IPS-15b (cell line): ENCODE results near the gene NTRK3.
A peak's percentile ranks its signal among the peaks of the same experiment; 100 is the strongest.

ENCODE experiments used
- H3K27me3 ChIP-seq: one replicate; pipeline ENCODE4 v1.6.1; 2013; ENCODE audit warnings: low read length; ENCODE audit not compliant: control insufficient read depth, insufficient read depth
- H3K36me3 ChIP-seq: one replicate; pipeline ENCODE4 v1.6.1; 2013; ENCODE audit warnings: low read length; ENCODE audit not compliant: control insufficient read depth, insufficient read depth
- H3K4me1 ChIP-seq: one replicate; pipeline ENCODE4 v1.6.1; 2013; ENCODE audit warnings: mild to moderate bottlenecking, low read length; ENCODE audit not compliant: control insufficient read depth, insufficient read depth
- H3K4me3 ChIP-seq: one replicate; pipeline ENCODE4 v1.5.1; 2013; ENCODE audit warnings: low read depth, low read length
- H3K9ac ChIP-seq: one replicate; pipeline ENCODE4 v1.6.1; 2013; ENCODE audit warnings: low read depth, mild to moderate bottlenecking, low read length
- H3K9me3 ChIP-seq: one replicate; pipeline ENCODE4 v1.6.1; 2013; ENCODE audit warnings: mild to moderate bottlenecking, low read length; ENCODE audit not compliant: control insufficient read depth, insufficient read depth

Gene NTRK3

DNA sequence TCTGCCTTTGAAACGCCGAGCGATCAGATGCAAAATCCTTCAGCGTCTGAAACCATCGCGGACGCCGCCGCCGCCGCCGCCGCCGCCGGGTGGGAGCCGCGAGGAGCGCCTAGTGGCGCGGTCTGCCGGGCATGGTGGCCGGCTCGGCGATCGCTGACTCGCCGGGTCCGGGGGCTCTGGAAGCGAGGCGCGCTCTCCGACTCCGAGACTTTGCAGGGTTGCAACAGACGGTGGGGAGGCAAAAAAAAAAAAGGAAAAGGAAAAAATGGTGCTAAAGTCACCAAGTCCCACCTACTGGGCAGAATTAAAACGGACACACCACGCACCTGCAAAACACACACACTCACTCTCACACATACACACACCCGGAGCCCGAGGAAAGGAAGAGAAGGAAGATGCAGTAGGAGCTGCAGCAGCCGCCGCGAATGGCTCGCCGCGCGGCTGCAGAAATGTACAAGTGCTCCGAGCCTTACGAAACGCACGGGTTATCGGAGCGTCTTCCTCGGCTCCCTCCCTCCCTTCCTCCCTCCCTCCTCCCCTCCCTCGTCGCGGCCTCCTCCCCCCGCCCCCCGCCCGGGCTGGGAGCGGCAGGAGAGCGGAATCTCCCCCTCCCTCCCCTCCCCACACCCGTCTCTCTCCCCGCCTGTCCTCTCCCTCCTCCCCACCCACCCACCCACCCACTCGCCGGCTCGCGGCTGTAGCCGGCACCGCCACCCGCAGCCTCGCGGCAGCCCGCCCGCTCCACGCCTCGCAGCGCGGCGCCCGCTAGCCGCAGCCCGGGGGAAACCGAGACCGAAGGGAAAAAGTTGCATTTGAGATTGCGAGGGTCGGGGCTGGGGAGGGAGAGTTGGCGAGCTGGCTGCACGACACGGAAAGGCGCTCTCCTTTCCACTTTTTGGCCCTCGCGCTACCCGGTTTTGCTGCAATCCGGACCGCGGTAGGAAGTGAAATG is at the start of gene NTRK3:
Gene NTRK3 (minus strand): TSS at position 461 of the 952 bp plus-strand sequence. CDS start 586 bp downstream, outside the sequence.
- no peaks in the 10 kb centered on the region for H3K4me1 ChIP-seq
- H3K4me3 ChIP-seq: peak within 1 kb of the TSS; percentile 88
- H3K9me3 ChIP-seq: no peaks in the 10 kb centered on the region
- H3K27me3 ChIP-seq: peaks cover 57% of the 10 kb centered on the region
- H3K9ac ChIP-seq: peak within 1 kb of the TSS; percentile 60
- H3K36me3 ChIP-seq: no peaks in the 10 kb centered on the region

DNA sequence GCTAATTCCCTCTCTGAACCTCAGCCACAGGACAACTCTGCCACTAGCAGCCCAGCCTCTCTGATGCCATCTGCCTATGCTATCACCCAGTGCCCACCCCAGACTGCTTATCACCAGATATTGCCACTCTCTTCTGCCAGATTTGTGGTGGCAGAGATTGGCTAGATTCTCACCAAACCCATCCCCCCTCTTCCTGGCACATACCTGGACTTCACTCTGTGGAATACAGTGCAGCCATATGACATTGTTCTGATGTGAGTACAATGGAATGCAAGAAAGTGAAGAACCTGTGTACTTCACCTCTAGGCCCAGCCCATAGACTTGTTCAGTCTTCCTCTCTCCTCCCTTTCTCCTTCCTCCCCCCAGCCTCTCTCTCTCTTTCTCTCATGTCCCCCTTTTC is 46.9 kb upstream of the NTRK3 start:
- Histone ChIP-seq H3K4me3 (no peak overlapping the region), H3K4me1 (peaks cover 2% of the 10 kb centered on the region), H3K9ac (no peak overlapping the region), H3K36me3 (no peaks in the 10 kb centered on the region), H3K27me3 (peaks cover 5% of the 10 kb centered on the region), H3K9me3 (no peaks in the 10 kb centered on the region)

DNA sequence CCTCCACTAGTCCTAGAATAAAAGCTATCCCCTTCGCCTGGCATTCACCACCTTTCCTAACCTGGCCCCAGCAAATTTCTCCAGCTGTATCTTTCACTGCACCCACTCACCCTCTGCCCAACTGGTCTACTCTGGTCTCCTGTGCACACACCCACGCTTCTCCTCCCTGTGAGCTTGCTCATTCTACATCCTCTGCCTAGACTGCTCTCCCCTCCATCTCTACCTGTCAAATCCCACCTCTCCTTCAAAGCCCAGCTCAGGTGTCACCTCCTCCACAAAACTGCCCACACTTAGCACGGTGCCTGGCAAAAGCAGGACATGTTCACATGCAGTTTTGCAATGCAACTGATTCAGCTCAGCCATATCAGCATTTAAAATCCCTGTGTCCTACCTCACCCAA is 45.8 kb upstream of the NTRK3 start:
- Histone ChIP-seq H3K27me3 (peaks cover 6% of the 10 kb centered on the region), H3K4me1 (peaks cover 2% of the 10 kb centered on the region), H3K36me3 (no peaks in the 10 kb centered on the region), H3K9ac (no peak overlapping the region), H3K9me3 (no peaks in the 10 kb centered on the region), H3K4me3 (no peak overlapping the region)

DNA sequence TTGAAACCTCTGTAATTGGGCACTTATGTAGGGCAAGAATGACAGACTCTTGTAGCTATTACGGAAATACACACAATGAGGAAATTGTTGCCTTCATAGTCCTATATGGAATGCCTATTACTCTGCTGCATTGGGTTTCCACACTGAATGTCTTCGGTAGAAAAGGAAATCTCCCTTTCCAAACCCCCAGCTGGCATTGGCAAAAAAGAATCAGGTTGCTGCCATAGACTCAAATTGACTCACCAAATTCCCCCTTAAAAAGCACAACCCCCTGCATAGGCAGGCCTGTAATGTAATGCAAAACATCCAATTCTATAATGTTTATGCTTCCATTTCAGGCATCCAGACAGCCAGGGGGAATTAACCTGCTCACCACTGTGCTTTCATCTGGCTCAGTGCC is 44.8 kb upstream of the NTRK3 start:
- peaks cover 2% of the 10 kb centered on the region for H3K4me1 ChIP-seq
- no peaks in the 10 kb centered on the region for H3K36me3 ChIP-seq
- H3K9ac ChIP-seq: no peak overlapping the region
- H3K9me3 ChIP-seq: no peaks in the 10 kb centered on the region
- H3K4me3 ChIP-seq: no peak overlapping the region
- H3K27me3 ChIP-seq: peaks cover 6% of the 10 kb centered on the region

DNA sequence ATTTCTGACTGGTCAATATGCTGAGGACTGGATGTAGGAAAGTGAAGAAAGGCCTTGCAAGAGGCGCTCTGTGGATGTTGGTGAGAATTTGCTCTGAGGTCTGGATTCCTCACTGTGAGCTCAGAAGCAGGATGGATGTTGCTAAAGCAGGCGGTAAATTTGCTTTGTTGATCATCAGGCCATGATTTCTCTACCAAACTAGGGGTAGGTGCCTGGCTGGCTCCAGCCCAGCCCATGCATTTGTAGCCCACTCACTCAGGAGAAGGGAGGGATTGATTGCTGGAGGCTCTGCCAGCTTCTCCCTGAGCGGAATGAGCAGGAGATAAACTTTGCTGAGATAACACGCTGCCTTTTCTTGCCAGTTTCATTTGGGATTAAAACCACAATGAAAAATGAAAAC is 44.3 kb upstream of the NTRK3 start:
- peaks cover 2% of the 10 kb centered on the region for H3K4me1 ChIP-seq

DNA sequence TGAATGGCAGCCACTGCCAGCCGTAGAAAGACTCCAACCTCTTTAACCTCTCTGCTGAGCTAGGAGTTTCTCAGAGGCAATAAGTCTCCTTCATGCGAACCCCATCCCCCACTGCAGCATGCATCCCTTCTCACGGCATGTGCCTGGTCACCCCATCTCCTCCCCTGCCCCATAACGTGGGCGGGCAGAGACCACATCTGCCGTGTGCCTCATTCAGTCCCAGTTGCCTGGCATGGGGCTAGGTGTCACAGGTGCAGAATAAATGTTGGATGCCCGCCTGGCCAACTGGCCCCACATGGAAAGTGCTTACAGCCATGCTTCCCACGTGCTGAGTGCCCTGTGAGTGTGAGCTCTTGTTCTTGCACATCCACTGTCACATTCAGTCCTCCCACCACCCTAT is 43.5 kb upstream of the NTRK3 start:
- H3K4me1 ChIP-seq: peaks cover 2% of the 10 kb centered on the region
- H3K4me3 ChIP-seq: no peak overlapping the region
- H3K27me3 ChIP-seq: peaks cover 6% of the 10 kb centered on the region
- H3K36me3 ChIP-seq: no peaks in the 10 kb centered on the region
- H3K9ac ChIP-seq: no peak overlapping the region
- no peaks in the 10 kb centered on the region for H3K9me3 ChIP-seq

More for the DNA sequence above, 44.3 kb upstream of the NTRK3 start:
- Histone ChIP-seq H3K9me3 (no peaks in the 10 kb centered on the region), H3K4me3 (no peak overlapping the region), H3K36me3 (no peaks in the 10 kb centered on the region), H3K27me3 (peaks cover 6% of the 10 kb centered on the region), H3K9ac (no peak overlapping the region)

DNA sequence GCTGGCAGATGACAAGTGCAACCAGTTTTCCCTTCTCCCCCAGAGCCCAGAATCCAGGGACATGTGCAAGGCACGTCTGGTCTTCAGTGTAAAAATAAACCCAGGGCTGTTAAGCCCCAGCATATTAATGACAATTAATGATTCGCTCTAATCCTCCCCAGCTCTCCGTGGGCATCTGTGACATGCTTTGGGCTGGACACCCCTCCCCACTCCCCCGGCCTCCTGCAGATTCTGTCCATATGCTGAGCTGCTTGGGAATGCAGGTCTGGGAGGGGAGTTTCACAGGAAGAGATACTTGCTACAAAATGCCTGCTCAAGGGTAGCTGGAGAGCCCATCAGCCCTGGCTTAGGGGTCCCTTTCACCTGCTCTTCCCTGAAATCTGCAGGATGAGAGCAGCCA is 43.0 kb upstream of the NTRK3 start:
- Histone ChIP-seq H3K4me3 (no peak overlapping the region), H3K27me3 (peaks cover 6% of the 10 kb centered on the region), H3K36me3 (no peaks in the 10 kb centered on the region)

DNA sequence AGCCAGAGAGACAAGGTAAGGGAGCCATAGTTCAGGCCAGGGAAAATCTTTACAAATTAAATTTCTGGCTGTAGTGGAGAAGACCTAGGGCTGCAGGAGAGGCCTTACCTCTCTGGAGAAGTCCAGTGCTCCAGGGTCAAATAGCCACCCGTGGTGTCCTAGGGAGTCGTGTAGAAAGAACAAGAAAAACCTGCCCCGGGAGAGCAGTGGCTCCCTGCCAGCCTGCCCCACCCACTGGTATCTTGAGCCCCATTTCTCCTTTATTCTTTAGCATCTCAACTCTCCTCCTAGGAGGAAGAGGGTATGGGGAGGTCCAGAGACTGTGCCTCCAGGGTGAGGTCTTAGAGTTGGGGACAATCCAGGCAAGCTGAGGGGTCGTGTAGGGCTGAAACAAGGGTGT is 32.1 kb upstream of the NTRK3 start:
- Histone ChIP-seq H3K27me3 (peaks cover 1% of the 10 kb centered on the region), H3K9ac (no peak overlapping the region), H3K36me3 (no peaks in the 10 kb centered on the region), H3K9me3 (no peaks in the 10 kb centered on the region), H3K4me1 (peaks cover 4% of the 10 kb centered on the region), H3K4me3 (no peak overlapping the region)

More for the DNA sequence above, 43.0 kb upstream of the NTRK3 start:
- H3K4me1 ChIP-seq: peaks cover 2% of the 10 kb centered on the region
- H3K9me3 ChIP-seq: no peaks in the 10 kb centered on the region
- no peak overlapping the region for H3K9ac ChIP-seq

DNA sequence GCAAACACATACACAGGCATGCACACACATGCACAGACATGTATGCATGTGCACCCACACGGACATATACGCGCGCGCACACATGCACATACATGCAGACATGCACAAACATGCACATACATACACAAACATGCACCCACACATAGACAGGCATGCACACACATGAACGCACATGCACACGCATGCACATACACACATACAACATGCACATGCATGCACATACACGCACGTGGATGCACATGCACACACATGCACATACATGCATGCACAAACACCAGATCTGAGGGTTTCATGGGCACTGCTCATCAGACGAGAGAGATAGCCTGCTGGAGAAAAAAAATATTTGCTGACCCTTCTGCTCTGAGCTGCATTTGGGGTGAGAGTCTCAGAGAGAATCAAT is 31.7 kb upstream of the NTRK3 start:
- Histone ChIP-seq H3K9ac (no peak overlapping the region), H3K4me1 (peaks cover 4% of the 10 kb centered on the region), H3K9me3 (no peaks in the 10 kb centered on the region), H3K36me3 (no peaks in the 10 kb centered on the region), H3K27me3 (peaks cover 2% of the 10 kb centered on the region), H3K4me3 (no peak overlapping the region)

DNA sequence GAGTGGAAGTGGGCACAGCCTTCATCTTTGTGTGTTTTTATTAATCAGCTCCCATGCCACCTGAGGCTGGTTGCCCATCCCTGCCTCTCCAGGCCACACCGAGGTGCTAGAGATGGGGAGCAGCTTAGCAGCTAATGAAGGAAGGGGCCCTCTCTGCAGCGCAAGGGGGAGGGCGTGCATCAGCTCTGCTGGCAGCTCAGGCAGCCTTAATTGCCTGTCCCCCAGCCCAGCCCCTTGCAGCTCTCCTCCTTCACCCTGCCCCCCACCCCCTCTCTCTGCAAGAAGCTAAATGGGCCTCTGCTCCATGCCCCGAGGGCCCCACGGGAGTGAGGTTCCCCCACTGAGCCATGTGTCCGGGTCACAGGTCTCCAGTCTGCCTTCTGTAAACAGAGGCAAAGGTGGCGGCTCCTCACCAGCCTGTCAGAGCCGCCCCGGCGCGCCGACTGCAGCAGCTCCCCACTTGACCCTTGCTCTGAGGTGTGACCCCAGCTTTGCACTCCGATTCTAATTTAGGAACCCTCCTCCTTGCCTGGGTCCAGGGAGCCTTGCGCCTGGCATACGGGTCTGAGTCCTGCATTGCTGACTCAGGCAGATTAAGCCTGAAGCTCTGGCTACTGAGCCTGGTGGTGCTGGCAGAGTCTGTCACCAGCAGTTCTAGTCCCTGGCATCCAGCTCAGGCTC is 27.9 kb upstream of the NTRK3 start:
- H3K36me3 ChIP-seq: no peaks in the 10 kb centered on the region
- H3K27me3 ChIP-seq: peaks cover 2% of the 10 kb centered on the region
- peaks cover 8% of the 10 kb centered on the region for H3K4me1 ChIP-seq
- no peak overlapping the region for H3K9ac ChIP-seq
- H3K9me3 ChIP-seq: no peaks in the 10 kb centered on the region
- no peak overlapping the region for H3K4me3 ChIP-seq

DNA sequence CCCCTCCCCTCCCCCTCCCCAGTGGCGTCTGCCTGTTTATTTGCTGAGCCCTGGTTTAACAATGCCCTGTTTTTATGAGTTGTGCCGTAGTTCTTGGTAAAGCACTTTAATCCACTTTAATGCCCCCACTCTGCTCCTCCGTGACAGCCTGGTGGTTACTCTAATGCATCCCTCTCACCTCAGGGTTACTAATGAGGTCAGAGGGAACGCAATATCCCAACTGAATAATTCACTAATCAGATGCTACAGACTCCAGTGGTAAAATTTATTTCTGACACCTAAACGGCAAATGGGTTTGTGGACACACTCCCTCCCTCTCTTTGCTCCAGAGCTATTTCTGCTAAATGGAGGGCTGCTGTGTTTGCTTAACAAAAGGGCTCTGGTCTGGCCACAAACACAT is 26.1 kb upstream of the NTRK3 start:
- Histone ChIP-seq H3K27me3 (peaks cover 6% of the 10 kb centered on the region), H3K9ac (no peak overlapping the region), H3K4me3 (no peak overlapping the region), H3K36me3 (no peaks in the 10 kb centered on the region), H3K9me3 (no peaks in the 10 kb centered on the region), H3K4me1 (peaks cover 8% of the 10 kb centered on the region)
